Rectal smooth muscle tissue (tissue), 1 donor: Measurements from ENCODE around the gene TMEM222.

ENCODE experiments used
- H3K27ac ChIP-seq: one replicate; pipeline ENCODE4 v1.7.0; 2013; ENCODE audit warnings: low read depth, low read length, inconsistent platforms
- H3K27me3 ChIP-seq: one replicate; pipeline ENCODE4 v1.7.0; 2013; ENCODE audit warnings: low read length; ENCODE audit not compliant: control insufficient read depth, insufficient read depth
- H3K36me3 ChIP-seq: one replicate; pipeline ENCODE4 v1.7.0; 2013; ENCODE audit warnings: low read length; ENCODE audit not compliant: control insufficient read depth, insufficient read depth
- H3K4me1 ChIP-seq: one replicate; pipeline ENCODE4 v1.7.0; 2013; ENCODE audit warnings: low read length; ENCODE audit not compliant: control insufficient read depth, insufficient read depth
- H3K4me3 ChIP-seq: one replicate; pipeline ENCODE4 v1.7.0; 2013; ENCODE audit warnings: low read length
- H3K9ac ChIP-seq: one replicate; pipeline ENCODE4 v1.7.0; 2013; ENCODE audit warnings: low read length

Gene TMEM222

DNA sequence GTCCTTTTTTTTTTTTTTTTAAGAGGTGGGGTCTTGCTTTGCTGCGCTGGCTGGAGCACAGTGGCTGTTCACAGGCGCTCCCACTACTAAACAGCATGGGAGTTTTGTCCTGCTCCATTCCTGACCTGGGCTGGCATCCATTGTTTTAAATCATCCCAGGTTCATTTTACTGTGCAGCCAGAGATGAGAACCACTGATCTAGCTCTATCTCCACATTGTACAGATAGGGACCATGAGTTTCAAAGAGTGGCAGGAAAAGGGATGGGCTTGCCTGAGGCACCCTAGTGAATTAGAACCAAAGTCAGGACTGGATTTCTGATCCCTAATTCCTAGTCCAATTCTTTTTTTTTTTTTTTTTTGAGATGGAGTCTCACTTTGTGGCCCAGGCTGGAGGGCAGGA is 7.2 kb upstream of the TMEM222 start:
- no peak overlapping the region for H3K27ac ChIP-seq
- no peaks in the 10 kb centered on the region for H3K27me3 ChIP-seq
- H3K36me3 ChIP-seq = no peaks in the 10 kb centered on the region
- no peak overlapping the region for H3K9ac ChIP-seq
- no peak overlapping the region for H3K4me3 ChIP-seq
- H3K4me1 ChIP-seq = no peaks in the 10 kb centered on the region

DNA sequence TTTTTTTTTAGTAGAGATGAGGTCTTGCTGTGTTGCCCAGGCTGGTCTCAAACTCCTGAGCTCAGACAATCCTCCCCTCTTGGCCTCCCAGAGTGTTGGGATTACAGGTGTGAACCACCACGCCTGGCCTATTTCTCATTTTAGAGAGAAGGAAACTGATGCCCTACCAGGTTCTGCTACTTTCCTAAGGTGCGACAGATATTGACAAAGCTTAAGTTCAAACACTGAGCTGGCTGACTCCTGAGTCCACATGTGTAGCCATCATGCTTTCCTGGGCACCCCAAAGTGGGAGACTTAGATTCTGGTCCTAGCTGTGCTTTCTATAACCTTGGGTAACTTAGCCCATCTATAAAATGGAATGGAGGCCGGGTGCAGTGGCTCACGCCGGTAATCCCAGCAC is 5.1 kb upstream of the TMEM222 start:
- H3K4me3 ChIP-seq = no peak overlapping the region
- no peak overlapping the region for H3K9ac ChIP-seq
- H3K27me3 ChIP-seq = no peaks in the 10 kb centered on the region
- no peak overlapping the region for H3K27ac ChIP-seq
- no peaks in the 10 kb centered on the region for H3K36me3 ChIP-seq
- H3K4me1 ChIP-seq = no peaks in the 10 kb centered on the region

DNA sequence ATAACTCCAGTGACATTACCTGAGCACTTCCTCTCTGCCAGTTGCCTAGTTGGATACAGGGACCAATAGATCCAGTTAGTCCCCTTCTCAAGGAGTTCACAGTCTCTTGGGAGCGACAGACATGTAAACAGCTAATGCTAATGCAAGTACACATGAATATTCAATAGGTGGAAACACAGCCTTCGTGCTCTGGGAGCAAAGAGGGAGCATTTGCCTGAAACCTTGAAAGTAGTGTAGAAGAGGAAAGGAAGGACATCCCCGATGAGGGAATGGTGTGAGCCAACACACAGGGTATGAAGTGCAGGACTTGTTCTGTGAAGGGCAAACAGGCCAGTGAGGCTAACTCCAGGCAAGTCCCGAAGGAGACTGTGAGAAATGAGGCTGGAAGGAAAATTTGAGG is 3.8 kb upstream of the TMEM222 start:
- Histone ChIP-seq H3K4me1 (peaks cover 5% of the 10 kb centered on the region), H3K27me3 (no peaks in the 10 kb centered on the region), H3K4me3 (no peak overlapping the region), H3K27ac (no peak overlapping the region), H3K36me3 (no peaks in the 10 kb centered on the region), H3K9ac (no peak overlapping the region)

DNA sequence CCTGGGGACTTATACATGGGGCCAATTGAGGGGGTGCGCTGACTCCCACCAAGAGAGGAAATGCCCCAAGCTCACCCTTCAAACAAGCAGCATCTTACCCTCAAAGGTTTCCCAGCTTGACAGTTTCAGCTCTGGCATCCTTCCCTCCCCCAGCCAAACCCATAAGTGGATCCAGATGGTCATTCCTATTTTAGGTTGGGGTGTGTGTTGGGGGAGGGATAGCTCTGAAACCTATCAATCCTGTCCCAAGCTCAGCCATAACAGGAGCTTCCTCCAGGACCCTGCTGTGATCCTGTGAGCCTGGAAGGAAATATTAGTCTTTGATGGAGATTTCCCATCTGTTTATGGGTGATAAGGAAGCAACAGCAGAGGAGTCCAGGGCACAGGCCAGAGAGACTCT is 3.4 kb upstream of the TMEM222 start:
- H3K27ac ChIP-seq = no peak overlapping the region
- H3K4me3 ChIP-seq = no peak overlapping the region
- peaks cover 7% of the 10 kb centered on the region for H3K4me1 ChIP-seq
- H3K9ac ChIP-seq = no peak overlapping the region
- H3K27me3 ChIP-seq = no peaks in the 10 kb centered on the region
- H3K36me3 ChIP-seq = no peaks in the 10 kb centered on the region

DNA sequence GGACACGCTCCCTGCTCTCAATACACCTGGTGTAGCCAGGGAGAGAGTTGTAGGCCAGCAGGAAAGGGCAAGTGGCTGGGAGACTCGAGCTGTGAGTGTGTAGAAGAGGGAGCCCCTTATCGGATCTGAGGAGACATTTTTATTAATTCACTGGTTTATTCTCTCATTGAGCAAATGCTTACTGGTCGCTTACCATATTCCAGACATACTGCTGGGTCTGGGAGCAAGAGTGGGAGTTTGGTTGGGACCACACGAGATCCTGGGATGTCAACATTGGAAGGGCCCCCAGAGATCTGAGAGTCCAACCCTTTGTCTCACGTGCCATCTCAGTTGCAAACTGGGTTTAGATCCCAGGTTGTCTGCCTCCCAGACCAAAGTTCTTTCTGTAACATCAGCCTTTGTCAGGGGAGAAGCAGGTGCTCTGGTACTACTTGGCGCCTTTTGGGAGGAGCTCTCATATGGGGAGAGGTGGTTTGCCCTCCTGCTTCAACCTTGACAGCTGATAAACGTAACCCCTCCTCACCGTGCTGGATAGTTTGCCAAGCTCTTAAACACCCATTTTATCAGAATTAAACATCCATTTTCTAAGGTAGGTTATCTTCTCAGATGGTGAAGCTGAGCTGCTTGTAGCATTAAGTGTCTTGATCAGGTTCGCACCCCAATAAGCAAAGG is 742 bp downstream of the TMEM222 start:
- H3K27me3 ChIP-seq = no peaks in the 10 kb centered on the region
- peak overlapping the region; percentile 85 for H3K27ac ChIP-seq
- peaks cover 9% of the 10 kb centered on the region for H3K4me1 ChIP-seq
- no peaks in the 10 kb centered on the region for H3K36me3 ChIP-seq
- peak overlapping the region; percentile 99 for H3K4me3 ChIP-seq
- H3K9ac ChIP-seq = peak overlapping the region; percentile 99

DNA sequence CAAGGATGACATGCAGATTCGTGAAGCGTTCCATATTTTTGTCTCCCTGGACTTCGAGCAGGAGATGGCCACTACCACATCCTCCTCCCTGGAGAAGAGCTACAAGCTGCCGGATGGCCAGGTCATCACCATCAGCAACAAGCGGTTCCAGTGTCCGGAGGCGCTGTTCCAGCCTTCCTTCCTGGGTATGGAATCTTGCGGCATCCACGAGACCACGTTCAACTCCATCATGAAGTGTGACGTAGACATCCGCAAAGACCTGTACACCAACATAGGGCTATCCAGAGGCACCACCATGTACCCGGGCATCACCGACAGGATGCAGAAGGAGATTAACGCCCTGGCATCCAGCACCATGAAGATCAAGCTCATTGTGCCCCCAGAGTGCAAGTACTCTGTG is 3.3 kb downstream of the TMEM222 start:
- Histone ChIP-seq H3K9ac (no peak overlapping the region), H3K4me3 (no peak overlapping the region), H3K4me1 (peaks cover 9% of the 10 kb centered on the region), H3K27me3 (no peaks in the 10 kb centered on the region), H3K27ac (no peak overlapping the region), H3K36me3 (peaks cover under 1% of the 10 kb centered on the region)

DNA sequence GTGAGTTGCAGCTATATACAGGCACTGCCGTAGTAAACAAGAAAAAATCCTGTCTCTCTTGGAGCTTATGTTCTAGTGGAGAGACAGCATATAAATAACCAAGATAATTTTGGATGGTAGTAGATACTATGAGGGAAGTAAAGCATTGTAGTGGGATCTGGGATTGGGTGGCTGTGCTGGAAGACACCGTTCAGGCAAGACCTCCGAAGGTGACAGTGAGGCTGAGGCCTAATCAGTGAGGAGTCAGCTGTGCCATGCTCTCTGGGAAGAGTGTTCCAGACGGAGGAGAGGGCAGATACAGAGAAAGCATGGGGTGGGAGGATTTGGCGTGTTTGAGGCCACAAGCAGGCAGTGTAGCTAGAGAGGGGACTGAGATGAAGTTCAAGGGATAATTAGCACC is 6.0 kb downstream of the TMEM222 start:
- peaks cover 9% of the 10 kb centered on the region for H3K36me3 ChIP-seq
- H3K9ac ChIP-seq = no peak overlapping the region
- no peak overlapping the region for H3K4me3 ChIP-seq
- H3K27ac ChIP-seq = no peak overlapping the region
- peaks cover 5% of the 10 kb centered on the region for H3K4me1 ChIP-seq
- no peaks in the 10 kb centered on the region for H3K27me3 ChIP-seq

DNA sequence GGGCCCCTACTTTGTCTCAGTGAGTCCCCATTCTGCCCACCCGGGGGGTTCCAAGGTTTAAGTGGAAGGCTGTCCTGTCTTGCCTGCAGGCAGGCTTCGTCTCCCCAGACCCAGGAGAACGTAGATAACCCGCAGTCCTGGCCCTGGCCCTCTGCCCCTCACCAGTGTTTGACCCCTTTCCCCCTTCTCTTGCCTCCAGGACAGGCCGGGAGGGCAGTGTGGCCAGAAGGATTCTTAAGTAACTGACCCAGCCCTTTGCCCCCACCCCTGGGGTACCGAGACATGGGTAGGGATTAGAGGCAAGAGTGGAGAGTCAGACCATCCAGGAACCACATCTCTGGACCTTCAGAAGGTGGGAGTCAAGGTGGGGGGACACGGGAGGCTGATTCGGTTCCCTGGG is 8.8 kb downstream of the TMEM222 start:
- H3K27ac ChIP-seq = no peak overlapping the region

DNA sequence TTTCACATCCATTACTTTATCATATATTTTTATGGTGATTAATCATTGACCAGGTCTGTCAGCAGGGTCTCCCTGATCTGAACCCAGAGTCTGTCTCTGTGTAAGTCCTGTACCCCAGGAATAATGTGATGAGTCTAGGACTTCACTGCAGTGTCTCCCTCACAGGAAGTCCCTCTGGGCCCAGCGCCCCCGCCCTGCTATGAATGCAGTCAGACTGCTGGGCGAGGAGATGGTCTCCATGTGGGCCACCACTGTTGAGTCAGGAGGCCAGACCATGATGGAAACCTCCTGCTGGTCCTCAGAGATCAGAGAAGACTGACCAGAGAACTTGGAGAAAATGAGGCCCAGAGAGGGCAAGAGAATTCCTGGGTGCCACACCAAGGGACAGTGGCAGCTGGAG is 9.5 kb downstream of the TMEM222 start:
- no peak overlapping the region for H3K4me3 ChIP-seq
- H3K27ac ChIP-seq = no peak overlapping the region
- no peaks in the 10 kb centered on the region for H3K4me1 ChIP-seq
- H3K9ac ChIP-seq = no peak overlapping the region
- H3K27me3 ChIP-seq = no peaks in the 10 kb centered on the region
- peaks cover 23% of the 10 kb centered on the region for H3K36me3 ChIP-seq

More for the DNA sequence above, 8.8 kb downstream of the TMEM222 start:
- Histone ChIP-seq H3K36me3 (peaks cover 21% of the 10 kb centered on the region), H3K27me3 (no peaks in the 10 kb centered on the region), H3K4me1 (peaks cover 1% of the 10 kb centered on the region), H3K9ac (no peak overlapping the region), H3K4me3 (no peak overlapping the region)

DNA sequence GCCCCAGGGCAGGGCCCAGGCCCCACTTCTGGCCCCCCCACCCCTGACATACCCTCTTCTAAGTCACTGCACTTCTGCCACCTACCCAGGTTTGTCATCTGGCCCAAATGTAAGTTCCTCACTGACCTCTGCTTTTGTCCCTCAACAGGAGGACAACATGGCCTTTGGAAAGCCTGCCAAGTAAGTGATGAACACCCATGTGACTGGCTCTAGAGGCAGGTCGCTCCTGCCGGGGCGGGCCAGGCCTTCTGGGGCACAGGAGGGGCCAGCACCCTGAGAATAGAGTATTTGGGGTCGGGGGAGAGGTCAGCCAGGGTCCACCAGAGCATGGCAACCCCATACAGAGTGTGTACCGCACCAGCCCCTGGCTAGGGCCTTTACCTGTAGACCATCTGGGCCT is 10.0 kb downstream of the TMEM222 start:
- Histone ChIP-seq H3K9ac (no peak overlapping the region), H3K36me3 (peaks cover 23% of the 10 kb centered on the region), H3K4me1 (no peaks in the 10 kb centered on the region), H3K27ac (no peak overlapping the region), H3K4me3 (no peak overlapping the region), H3K27me3 (no peaks in the 10 kb centered on the region)

DNA sequence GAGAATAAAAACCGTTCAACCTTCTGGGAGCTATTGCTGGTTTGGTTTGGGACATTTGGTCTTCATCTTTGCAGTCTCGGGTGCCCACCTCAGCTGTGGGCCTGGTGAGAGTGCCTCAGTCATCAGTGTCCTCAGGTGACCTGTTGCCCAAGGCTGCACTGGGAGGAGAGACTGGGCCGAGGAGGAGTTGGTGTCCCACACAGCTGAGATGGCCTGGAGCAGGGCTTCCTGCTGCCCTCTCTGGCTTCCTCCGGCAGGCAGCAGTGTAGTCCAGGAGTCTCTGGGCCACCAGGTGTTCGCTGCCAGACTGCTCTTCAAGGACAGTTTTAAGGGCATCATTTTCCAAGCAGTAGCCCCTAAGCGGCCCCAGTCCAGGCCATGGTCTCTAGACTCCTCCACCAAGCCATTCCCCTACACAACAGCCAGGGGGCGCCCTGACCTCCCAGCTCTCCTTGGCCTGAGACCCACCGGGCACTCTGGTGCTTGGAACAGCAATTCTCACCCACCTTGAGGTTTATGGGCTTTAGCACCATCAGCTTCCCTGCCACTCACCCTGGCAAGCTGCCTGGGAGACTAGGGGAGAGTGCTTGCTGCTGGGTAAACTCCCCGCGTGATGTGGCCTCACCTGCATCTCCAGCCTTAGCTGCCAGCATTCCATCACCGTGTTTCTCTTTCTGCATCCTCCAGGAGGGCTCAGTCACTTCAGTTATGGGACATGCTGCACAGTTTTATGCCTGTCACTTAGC is 10.7 kb downstream of the TMEM222 start:
- Histone ChIP-seq H3K4me3 (no peak overlapping the region), H3K4me1 (no peaks in the 10 kb centered on the region), H3K36me3 (peaks cover 23% of the 10 kb centered on the region), H3K9ac (no peak overlapping the region), H3K27ac (no peak overlapping the region), H3K27me3 (no peaks in the 10 kb centered on the region)

DNA sequence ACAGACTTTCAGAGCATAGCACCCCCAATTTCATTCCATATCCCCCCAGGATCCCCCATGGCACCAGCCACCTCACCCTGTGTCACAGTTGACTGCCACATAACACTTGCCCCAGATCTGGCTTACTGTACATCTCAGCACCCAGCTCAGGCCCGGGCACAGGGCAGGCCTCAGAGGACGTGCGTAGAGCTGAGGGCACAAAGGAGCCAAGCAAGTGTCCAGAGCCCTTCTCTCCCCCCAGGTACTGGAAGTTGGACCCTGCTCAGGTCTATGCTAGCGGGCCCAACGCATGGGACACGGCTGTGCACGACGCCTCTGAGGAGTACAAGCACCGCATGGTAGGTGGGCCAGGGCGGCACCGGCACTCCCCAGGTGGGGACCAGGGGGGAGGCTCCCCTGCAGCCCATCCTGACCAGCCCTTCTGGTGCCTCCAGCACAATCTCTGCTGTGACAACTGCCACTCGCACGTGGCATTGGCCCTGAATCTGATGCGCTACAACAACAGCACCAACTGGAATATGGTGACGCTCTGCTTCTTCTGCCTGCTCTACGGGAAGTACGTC is 11.8 kb downstream of the TMEM222 start:
- H3K27ac ChIP-seq = no peak overlapping the region
- no peak overlapping the region for H3K4me3 ChIP-seq
- H3K27me3 ChIP-seq = no peaks in the 10 kb centered on the region
- H3K9ac ChIP-seq = no peak overlapping the region
- peaks cover 23% of the 10 kb centered on the region for H3K36me3 ChIP-seq
- H3K4me1 ChIP-seq = no peaks in the 10 kb centered on the region
